PC-9 (cell line): ENCODE data around the gene OSER1.

Source experiments
- CTCF ChIP-seq: fragments of 200-600 bp; sonication (generic); conservative IDR thresholded peaks from 2 replicates; pipeline ENCODE4 v1.6.1; 2017; ENCODE audit warnings: mixed run types, antibody characterized with exemption, mild to moderate bottlenecking, moderate library complexity
- EZH2 ChIP-seq: fragments of 200-600 bp; sonication (generic); IDR thresholded peaks from 2 replicates; pipeline ENCODE4 v1.8.0; 2017; ENCODE audit warnings: antibody characterized with exemption, low read depth

- no peak for TF ChIP-seq CTCF
- no peak for TF ChIP-seq EZH2
Measured at GRCh38 chr20:44231193-44231592, 20.6 kb upstream of the OSER1 start.
